Measurements from ENCODE around the gene UBE2M.
"Not testable (repeated sequence)": the region's sequence is repeated elsewhere in the genome, so short reads cannot be mapped to it uniquely, and the experiment has no call there.

Gene UBE2M

GRCh38 chr19:58544591-58545285 lies 13.7 kb downstream of the UBE2M start:
- Histone ChIP-seq H3K9me3 (ENCODE audit: insufficient read depth, low read length, severe bottlenecking) (no peaks in the 10 kb centered on the region), H3K4me1 (ENCODE audit: insufficient read depth, low read length) (peaks cover 56% of the 10 kb centered on the region), H3K4me2 (ENCODE audit: insufficient read depth, low read length) (peak overlapping the region; percentile 84), H4K20me1 (ENCODE audit: insufficient read depth, low read length) (peaks cover 52% of the 10 kb centered on the region), H3K9ac (ENCODE audit: low read depth, low read length) (peak overlapping the region; percentile 98), H3K27ac (ENCODE audit: low read length) (peak overlapping the region; percentile 93), H3K4me3 (ENCODE audit: low read depth in 1 of 2, low read length in 2 of 2) (peak overlapping the region; percentile 93 to 100), H3K36me3 (ENCODE audit: insufficient read depth, low read length) (peaks cover 51% of the 10 kb centered on the region), H2AFZ (ENCODE audit: low read depth, low read length) (peak overlapping the region; percentile 62; the same call in 1 of the 2 replicates), H3K79me2 (ENCODE audit: insufficient read depth, low read length) (peaks cover 54% of the 10 kb centered on the region), H3K27me3 (ENCODE audit: insufficient read depth, low read length, poor library complexity) (peaks cover 4% of the 10 kb centered on the region)
- ATAC-seq (ENCODE audit: insufficient read depth, low read depth), result peak; percentile 4; the same call in 2 of the 3 replicates
- peak; percentile 43 for DNase-seq
- no peak for TF ChIP-seq CTCF (IDR thresholded peaks at IDR 0.05; ENCODE audit: borderline replicate concordance, extremely low read depth, low read length, poor library complexity, severe bottlenecking)
- TF ChIP-seq EZH2 (IDR thresholded peaks at IDR 0.05; ENCODE audit: borderline replicate concordance, low read depth, low read length, severe bottlenecking), result no peak

- peak; percentile 97 for ATAC-seq (ENCODE audit: insufficient read depth, low read depth)
- Histone ChIP-seq H4K20me1 (ENCODE audit: insufficient read depth, low read length) (peaks cover 44% of the 10 kb centered on the region), H2AFZ (ENCODE audit: low read depth, low read length) (peak within 1 kb of the TSS; percentile 62), H3K27ac (ENCODE audit: low read length) (peak within 1 kb of the TSS; percentile 93), H3K9ac (ENCODE audit: low read depth, low read length) (peak within 1 kb of the TSS; percentile 98), H3K9me3 (ENCODE audit: insufficient read depth, low read length, severe bottlenecking) (no peaks in the 10 kb centered on the region), H3K27me3 (ENCODE audit: insufficient read depth, low read length, poor library complexity) (peaks cover 4% of the 10 kb centered on the region), H3K36me3 (ENCODE audit: insufficient read depth, low read length) (peaks cover 44% of the 10 kb centered on the region), H3K79me2 (ENCODE audit: insufficient read depth, low read length) (peaks cover 47% of the 10 kb centered on the region), H3K4me3 (ENCODE audit: low read depth in 1 of 2, low read length in 2 of 2) (peak within 1 kb of the TSS; percentile 93 to 100), H3K4me2 (ENCODE audit: insufficient read depth, low read length) (peak within 1 kb of the TSS; percentile 84), H3K4me1 (ENCODE audit: insufficient read depth, low read length) (peaks cover 53% of the 10 kb centered on the region)
- peak; percentile 100 for DNase-seq
- TF ChIP-seq CTCF (IDR thresholded peaks at IDR 0.05; ENCODE audit: borderline replicate concordance, extremely low read depth, low read length, poor library complexity, severe bottlenecking) (no peak), EZH2 (IDR thresholded peaks at IDR 0.05; ENCODE audit: borderline replicate concordance, low read depth, low read length, severe bottlenecking) (no peak)
Measured at GRCh38 chr19:58543826-58544590, 14.4 kb downstream of the UBE2M start, which contains the start of gene TRIM28. Gene TRIM28, plus strand, starts transcription at chr19:58544064. Its CDS starts 694 bp downstream, at chr19:58544758.

GRCh38 chr19:58542641-58543372 lies 15.6 kb downstream of the UBE2M start:
- H2AFZ ChIP-seq (ENCODE audit: low read depth, low read length); H3K27ac ChIP-seq (ENCODE audit: low read length); H3K9me3 ChIP-seq (ENCODE audit: insufficient read depth, low read length, severe bottlenecking); ATAC-seq (ENCODE audit: insufficient read depth, low read depth); DNase-seq; H3K27me3 ChIP-seq (ENCODE audit: insufficient read depth, low read length, poor library complexity); H3K9ac ChIP-seq (ENCODE audit: low read depth, low read length): not testable (repeated sequence)
- Histone ChIP-seq H3K4me2 (ENCODE audit: insufficient read depth, low read length) (peak overlapping the region; percentile 72; the same call in 1 of the 2 replicates), H3K4me3 (ENCODE audit: low read depth in 1 of 2, low read length in 2 of 2) (peak overlapping the region in 1 of 2 experiments; percentile 65; a peak in 2 of 4 replicates), H3K79me2 (ENCODE audit: insufficient read depth, low read length) (peaks cover 35% of the 10 kb centered on the region), H3K36me3 (ENCODE audit: insufficient read depth, low read length) (peaks cover 32% of the 10 kb centered on the region), H3K4me1 (ENCODE audit: insufficient read depth, low read length) (peaks cover 54% of the 10 kb centered on the region), H4K20me1 (ENCODE audit: insufficient read depth, low read length) (peaks cover 32% of the 10 kb centered on the region)

- ATAC-seq (ENCODE audit: insufficient read depth, low read depth); H3K79me2 ChIP-seq (ENCODE audit: insufficient read depth, low read length); H3K27ac ChIP-seq (ENCODE audit: low read length); H2AFZ ChIP-seq (ENCODE audit: low read depth, low read length); H3K9me3 ChIP-seq (ENCODE audit: insufficient read depth, low read length, severe bottlenecking); H4K20me1 ChIP-seq (ENCODE audit: insufficient read depth, low read length); H3K27me3 ChIP-seq (ENCODE audit: insufficient read depth, low read length, poor library complexity); DNase-seq; H3K36me3 ChIP-seq (ENCODE audit: insufficient read depth, low read length): not testable (repeated sequence)
- peak overlapping the region; percentile 88 for H3K4me2 ChIP-seq (ENCODE audit: insufficient read depth, low read length)
- peak overlapping the region; percentile 64; the same call in 1 of the 2 replicates for H3K9ac ChIP-seq (ENCODE audit: low read depth, low read length)
- H3K4me3 ChIP-seq (ENCODE audit: low read depth in 1 of 2, low read length in 2 of 2), result peak overlapping the region in 1 of 2 experiments; percentile 61; a peak in 2 of 4 replicates
- peaks cover 31% of the 10 kb centered on the region for H3K4me1 ChIP-seq (ENCODE audit: insufficient read depth, low read length)
Measured at GRCh38 chr19:58539169-58539559, 19.2 kb downstream of the UBE2M start.

Data from DND-41 (cell line).